K562 (cell line): ENCODE results near the gene MUSK. TPM values are rescaled to one million over a fixed set of nuclear protein-coding genes. Genes with fewer than 3 reads are reported as not detected.

Experiments used
- ATAC-seq: fragments of 200-7000 bp; cut with Tn5 transposase; 3 replicates; pipeline ENCODE4 v1.9.1; 2020; ENCODE audit warnings: moderate library complexity
- BruUV-seq: library from RNA; stranded (reverse); fragments of 400-500 nt; replicated peaks from 2 replicates; lab custom pipeline; 2021; lab: Mats Ljungman, UMichigan
- CTCF ChIA-PET: fragments of 300-600 bp; formaldehyde crosslinking; extraction: SDS; loops from one replicate; lab custom pipeline; 2021; ENCODE audit warnings: low intra/inter-chr PET ratio; lab: Yijun Ruan, JAX
- POLR2A ChIA-PET: fragments of 300-600, 350-650 bp; sonication (Branson Sonifier 250); formaldehyde crosslinking; extraction: SDS; loops from one replicate; lab custom pipeline; 2021; ENCODE audit warnings: antibody characterized with exemption, inconsistent platforms; lab: Yijun Ruan, JAX
- DNase-seq, 4 experiments: peaks; one replicate each; pipeline versions ENCODE4 v3.0.0 to v3.0.0-alpha.2; 2011 to 2018; ENCODE audit warnings: low spot score in 3 of 4, mixed read lengths in 3 of 4; ENCODE audit errors: extremely low read depth in 1 of 4
- FAIRE-seq: peaks from 2 replicates; lab custom pipeline; 2011; peaks lifted over from hg19 to GRCh38; lab: Jason Lieb, UNC
- H2AFZ ChIP-seq: 2 replicates; pipeline ENCODE4 v1.6.0; 2011; ENCODE audit warnings: low read depth, low read length, control low read depth, inconsistent platforms
- H3K27ac ChIP-seq: fragments of 200-600 bp; 3 replicates; pipeline ENCODE4 v1.8.0; 2011; ENCODE audit warnings: low read depth, mild to moderate bottlenecking, control low read depth, inconsistent platforms, low read length, moderate library complexity, mixed read lengths; ENCODE audit errors: extremely low read depth
- H3K27me3 ChIP-seq, 2 experiments: fragments of 300-600 bp in 1 of 2; 2 replicates in 1 of 2; 3 replicates in 1 of 2; pipeline versions ENCODE4 v1.6.0 to v1.8.0; 2011; ENCODE audit warnings: inconsistent platforms in 2 of 2, low read length in 2 of 2, mild to moderate bottlenecking in 1 of 2, mixed read lengths in 1 of 2, moderate library complexity in 1 of 2; ENCODE audit not compliant: control insufficient read depth in 2 of 2, insufficient read depth in 2 of 2
- H3K36me3 ChIP-seq: fragments of 300-600 bp; 3 replicates; pipeline ENCODE4 v1.8.0; 2011; ENCODE audit warnings: mild to moderate bottlenecking, low read length, inconsistent platforms; ENCODE audit not compliant: control insufficient read depth, insufficient read depth
- H3K4me1 ChIP-seq, 2 experiments: fragments of 200-600 bp in 1 of 2; replicated peaks in 1 of 2; 2 replicates in 1 of 2; 3 replicates in 1 of 2; pipeline versions ENCODE4 v1.5.1 to v1.8.0; 2011; ENCODE audit warnings: inconsistent platforms in 2 of 2, low read length in 2 of 2, mild to moderate bottlenecking in 1 of 2, mixed read lengths in 1 of 2, moderate library complexity in 1 of 2; ENCODE audit not compliant: control insufficient read depth in 2 of 2, insufficient read depth in 2 of 2
- H3K4me2 ChIP-seq: 2 replicates; pipeline ENCODE4 v1.6.1; 2011; ENCODE audit warnings: low read length, control low read depth, inconsistent platforms, mixed read lengths; ENCODE audit not compliant: insufficient read depth
- H3K4me3 ChIP-seq: fragments of 200-600 bp; sonication (generic), shearing (Covaris generic); 2 replicates; pipeline ENCODE4 v1.5.1; 2016; ENCODE audit warnings: control low read depth, inconsistent platforms
- H3K79me2 ChIP-seq: fragments of 200-600 bp; 3 replicates; pipeline ENCODE4 v1.8.0; 2011; ENCODE audit warnings: low read length, inconsistent platforms; ENCODE audit not compliant: control insufficient read depth, insufficient read depth
- H3K9ac ChIP-seq, 2 experiments: 2 replicates each; pipeline versions ENCODE4 v1.6.0 to v1.6.1; 2011; ENCODE audit warnings: low read depth in 2 of 2, low read length in 2 of 2, control low read depth in 1 of 2, inconsistent platforms in 1 of 2, mild to moderate bottlenecking in 1 of 2, mixed read lengths in 1 of 2; ENCODE audit not compliant: insufficient read depth in 1 of 2
- H3K9me1 ChIP-seq: one replicate; pipeline ENCODE4 v1.6.0; 2011; ENCODE audit warnings: inconsistent platforms, mild to moderate bottlenecking, low read length, moderate library complexity; ENCODE audit not compliant: control insufficient read depth, insufficient read depth
- H3K9me3 ChIP-seq: replicated peaks from 2 replicates; pipeline ENCODE4 v1.5.1; 2011; ENCODE audit warnings: low read depth, low read length, inconsistent platforms; ENCODE audit not compliant: control insufficient read depth, insufficient read depth
- H4K20me1 ChIP-seq: replicated peaks from 2 replicates; pipeline ENCODE4 v1.6.1; 2011; ENCODE audit warnings: low read length, inconsistent platforms, mixed read lengths; ENCODE audit not compliant: control insufficient read depth, insufficient read depth
- HDAC6 ChIP-seq: IDR thresholded peaks from 2 replicates; pipeline ENCODE4 v1.6.1; 2012; ENCODE audit warnings: low read depth, mild to moderate bottlenecking, control low read depth, inconsistent platforms, low read length, moderate library complexity
- KDM4B ChIP-seq, 2 experiments: fragments of 450-650 bp in 1 of 2; sonication (generic) in 1 of 2; IDR thresholded peaks; 2 replicates each; pipeline ENCODE4 v1.6.1; 2016 to 2017; ENCODE audit warnings: borderline replicate concordance in 2 of 2, antibody characterized with exemption in 1 of 2, low read depth in 1 of 2, mild to moderate bottlenecking in 1 of 2
- KLF10 ChIP-seq: fragments of 250-450 bp; sonication (Bioruptor Pico); IDR thresholded peaks from 2 replicates; pipeline ENCODE4 v1.6.1; 2021; ENCODE audit warnings: matching md5 sums
- NCOA6 ChIP-seq: fragments of 450-650 bp; IDR thresholded peaks from 2 replicates; pipeline ENCODE4 v1.6.1; 2017; ENCODE audit warnings: mild to moderate bottlenecking
- NFIX ChIP-seq: fragments of 250-450 bp; sonication (Bioruptor Pico); IDR thresholded peaks from 2 replicates; pipeline ENCODE4 v1.4.0; 2020; ENCODE audit warnings: low read depth, mild to moderate bottlenecking, moderate library complexity
- PPARD ChIP-seq: fragments of 250-450 bp; sonication (Bioruptor Pico); IDR thresholded peaks from 2 replicates; pipeline ENCODE4 v1.8.0; 2022; ENCODE audit warnings: inconsistent platforms, mild to moderate bottlenecking, moderate library complexity
- SIRT6 ChIP-seq: IDR thresholded peaks from one replicate; pipeline ENCODE4 v1.6.1; 2012; ENCODE audit warnings: low read depth, mild to moderate bottlenecking, control low read depth, inconsistent platforms, low read length, moderate library complexity
- SPI1 ChIP-seq: IDR thresholded peaks from 2 replicates; pipeline ENCODE4 v1.6.1; 2011; ENCODE audit warnings: low read depth, low read length, control low read depth, borderline replicate concordance
- SREBF1 ChIP-seq: fragments of 150-350 bp; IDR thresholded peaks from 2 replicates; pipeline ENCODE4 v1.6.1; 2014; ENCODE audit warnings: antibody characterized with exemption, low read depth, low read length, borderline replicate concordance
- TAF1 ChIP-seq: IDR thresholded peaks from 2 replicates; pipeline ENCODE4 v1.6.1; 2011; ENCODE audit warnings: mild to moderate bottlenecking, low read length, moderate library complexity; ENCODE audit not compliant: insufficient read depth, control insufficient read depth, severe bottlenecking; ENCODE audit errors: extremely low read depth
- ZFP30 ChIP-seq: fragments of 250-450 bp; sonication (Bioruptor Pico); IDR thresholded peaks from 2 replicates; pipeline ENCODE4 v1.8.0; 2022; ENCODE audit warnings: moderate library complexity, mild to moderate bottlenecking, inconsistent platforms, borderline replicate concordance
- WGBS: fragments of 100-300 bp; shearing (Covaris generic); methylation state at CpG from one replicate; pipeline ENCODE4 v1.1.6; 2016; ENCODE audit warnings: low coverage, mixed read lengths; ENCODE audit not compliant: insufficient coverage; ENCODE audit errors: missing lambda C conversion rate; 5-methylcytosine and 5-hydroxymethylcytosine counted together
- in situ Hi-C: fragments of 300-500 bp; cut with MboI; formaldehyde crosslinking; loops from 4 replicates; pipeline ENCODE4 v1.15.0; 2018; ENCODE audit warnings: inconsistent platforms, mixed read lengths
- intact Hi-C: fragments of 100-400 bp; cut with micrococcal nuclease; formaldehyde crosslinking; loops from 2 replicates; pipeline ENCODE4 v1.14.2; 2022
- polyA plus RNA-seq, 8 experiments: library from polyadenylated mRNA; depleted of rRNA in 4 of 8; stranded (reverse) in 5 of 8; unstranded in 3 of 8; fragments of >200 nt; fragmentation: Nextera tagmentation in 2 of 8; fragmentation: Illumina TruSeq in 1 of 8; extraction: Ambion mirVana in 2 of 8; extraction: Trizol in 1 of 8; gene quantifications; 2 replicates each; pipeline versions ENCODE4 v1.2.1 to v1.2.3, GENCODE V29; 2011 to 2014; ENCODE audit warnings: inconsistent platforms in 1 of 8, missing spikeins in 1 of 8
- total RNA-seq, 7 experiments: library from RNA; depleted of rRNA in 6 of 7; stranded (reverse); fragments of >200 nt in 6 of 7; fragmentation: Illumina TruSeq in 2 of 7; extraction: Trizol in 2 of 7; gene quantifications; 2 replicates each; pipeline versions ENCODE4 v1.2.1 to v1.2.3, GENCODE V29; 2011 to 2021; ENCODE audit warnings: low replicate concordance in 1 of 7

The MUSK gene
- total and polyA plus RNA-seq, 9 of the 15 experiments (the other 6 are each of a cell fraction or from before 2014, with no cell fraction given), result not detected

- CTCF ChIA-PET, result no interaction called here
- Histone ChIP-seq H3K9ac (no peak overlapping the region), H2AFZ (no peak overlapping the region), H3K79me2 (no peaks in the 10 kb centered on the region), H4K20me1 (no peaks in the 10 kb centered on the region), H3K9me3 (no peaks in the 10 kb centered on the region), H3K9me1 (no peaks in the 10 kb centered on the region), H3K4me3 (no peak overlapping the region), H3K36me3 (no peaks in the 10 kb centered on the region), H3K27ac (no peak overlapping the region), H3K4me2 (no peak overlapping the region), H3K4me1 (no peaks in the 10 kb centered on the region), H3K27me3 (no peaks in the 10 kb centered on the region)
- DNase-seq (no peak), FAIRE-seq (no peak), ATAC-seq (no peak)
- POLR2A ChIA-PET, result no interaction called here
- no TSS peak for BruUV-seq
- intact Hi-C loops (no loop called here), in situ Hi-C loops (no loop called here)
- 0% methylated on average over 3 of the region's 3 CpGs for WGBS
- TF ChIP-seq NFIX (no peak), SPI1 (no peak), ZFP30 (CRISPR knock-in tag) (no peak), TAF1 (no peak), NCOA6 (no peak), SIRT6 (no peak), KDM4B (IDR thresholded peaks at IDR 0.05; ENCODE audit: borderline replicate concordance in 2 of 2, low read depth in 1 of 2) (no peak), PPARD (no peak), KLF10 (CRISPR knock-in tag) (no peak), HDAC6 (no peak), SREBF1 (no peak)
Measured at GRCh38 chr9:110835404-110835803, 166.8 kb downstream of the MUSK start.
